HG03039 (cell line): ENCODE results near the gene NOX5.

Source experiments
- ATAC-seq: cut with Tn5 transposase; IDR thresholded peaks from one replicate; pipeline ENCODE4 v1.9.1; 2021; ENCODE audit warnings: mild to moderate bottlenecking, moderate library complexity; ENCODE audit not compliant: unreplicated experiment

The NOX5 gene

DNA sequence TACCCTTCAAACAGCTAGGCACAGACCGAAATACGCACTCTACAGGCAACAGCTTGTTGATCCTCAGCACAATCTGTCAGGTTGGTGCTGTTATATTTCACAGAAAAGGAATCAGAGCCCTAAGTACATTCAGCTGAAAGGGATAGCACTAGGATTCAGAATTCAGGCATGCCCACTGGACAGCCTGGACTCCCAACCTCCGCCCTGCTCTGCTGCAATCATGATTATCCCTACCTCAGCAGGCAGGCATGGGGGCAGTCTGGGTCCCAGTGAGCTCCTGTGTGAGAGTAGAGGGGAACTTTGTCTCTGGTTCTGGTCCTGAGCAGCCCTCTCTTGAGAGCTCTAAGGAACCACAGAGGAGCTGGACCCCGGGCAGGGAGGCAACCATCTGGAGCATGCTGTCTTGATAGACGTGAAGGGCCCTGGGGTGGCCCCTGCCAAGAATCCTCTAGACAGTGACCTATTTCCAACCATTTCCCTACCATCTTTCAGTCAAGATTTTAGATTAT is 23.4 kb upstream of the NOX5 start:
- no peak for ATAC-seq

DNA sequence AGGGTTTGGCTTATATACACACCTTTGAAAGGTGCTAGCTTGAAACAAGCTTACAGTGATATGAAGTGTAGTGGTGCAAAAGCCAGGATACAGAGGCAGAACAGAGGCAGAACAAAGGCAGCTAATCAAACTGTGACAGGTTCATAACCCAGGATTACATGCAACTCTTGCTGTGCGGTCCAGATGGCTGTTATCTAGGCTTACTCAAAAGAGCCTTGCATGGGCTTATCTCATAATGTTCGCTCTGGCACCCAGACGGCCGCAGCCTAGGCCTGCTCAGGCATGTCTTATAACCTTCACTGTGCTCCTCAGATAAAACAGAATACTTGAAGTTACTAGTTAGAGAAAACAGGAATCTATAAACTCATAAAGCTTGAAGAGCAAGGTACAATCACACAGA is 22.8 kb upstream of the NOX5 start:
- ATAC-seq = no peak

DNA sequence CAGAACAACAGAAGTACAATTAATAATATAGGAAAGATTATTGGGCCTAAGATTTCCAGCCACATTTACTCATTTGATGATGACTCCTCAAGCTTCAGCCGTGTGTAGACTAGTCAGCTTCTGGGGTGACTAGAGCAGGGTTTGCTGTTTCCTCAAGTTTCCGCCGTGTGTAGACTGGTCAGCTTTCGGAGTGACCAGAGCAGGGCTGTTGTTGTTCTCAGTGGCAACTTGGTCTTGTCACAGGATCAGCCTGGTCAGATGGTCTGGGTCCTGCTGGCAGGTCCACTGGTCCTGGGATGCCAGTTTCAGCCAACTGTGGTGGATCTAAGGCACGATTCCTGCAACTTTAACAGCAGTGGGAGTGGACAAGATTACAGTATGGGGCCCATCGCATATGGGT is 21.8 kb upstream of the NOX5 start:
- no peak for ATAC-seq

DNA sequence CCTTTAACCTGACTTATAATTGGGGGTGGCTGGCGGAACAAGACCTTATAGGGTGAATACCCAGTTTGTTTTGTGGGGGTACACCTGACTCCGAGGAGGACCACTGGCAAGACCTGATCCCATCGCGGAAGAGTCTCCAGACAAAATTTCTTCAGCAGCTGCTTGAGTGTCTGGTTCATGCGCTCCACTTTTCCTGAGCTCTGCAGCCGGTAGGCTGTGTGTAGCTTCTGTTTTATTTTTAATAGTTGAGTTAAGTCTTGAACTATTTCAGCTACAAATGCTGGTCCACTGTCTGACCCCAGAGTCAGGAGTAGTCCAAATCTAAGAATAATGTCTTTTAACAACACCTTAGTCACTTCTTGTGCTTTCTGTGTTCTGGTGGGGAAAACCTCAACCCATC is 21.2 kb upstream of the NOX5 start:
- no peak for ATAC-seq

DNA sequence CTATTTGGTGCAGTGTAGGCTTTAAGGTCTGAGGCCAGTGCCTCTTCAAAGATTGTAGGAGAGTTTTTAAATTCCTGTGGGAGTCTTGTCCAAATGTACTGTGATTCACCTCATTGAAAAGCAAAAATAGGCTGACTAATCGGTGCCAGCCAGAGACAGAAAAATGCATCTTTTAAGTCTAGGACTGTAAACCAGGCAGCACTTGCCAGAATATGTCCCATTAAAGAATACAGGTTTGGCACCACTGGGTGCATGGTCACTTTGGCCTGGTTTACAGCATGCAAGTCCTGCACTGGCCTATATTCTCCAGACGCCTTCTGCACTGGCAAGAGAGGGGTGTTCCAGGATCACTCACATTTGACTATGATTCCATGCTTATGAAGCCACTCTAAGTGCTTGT is 20.3 kb upstream of the NOX5 start:
- ATAC-seq = no peak

DNA sequence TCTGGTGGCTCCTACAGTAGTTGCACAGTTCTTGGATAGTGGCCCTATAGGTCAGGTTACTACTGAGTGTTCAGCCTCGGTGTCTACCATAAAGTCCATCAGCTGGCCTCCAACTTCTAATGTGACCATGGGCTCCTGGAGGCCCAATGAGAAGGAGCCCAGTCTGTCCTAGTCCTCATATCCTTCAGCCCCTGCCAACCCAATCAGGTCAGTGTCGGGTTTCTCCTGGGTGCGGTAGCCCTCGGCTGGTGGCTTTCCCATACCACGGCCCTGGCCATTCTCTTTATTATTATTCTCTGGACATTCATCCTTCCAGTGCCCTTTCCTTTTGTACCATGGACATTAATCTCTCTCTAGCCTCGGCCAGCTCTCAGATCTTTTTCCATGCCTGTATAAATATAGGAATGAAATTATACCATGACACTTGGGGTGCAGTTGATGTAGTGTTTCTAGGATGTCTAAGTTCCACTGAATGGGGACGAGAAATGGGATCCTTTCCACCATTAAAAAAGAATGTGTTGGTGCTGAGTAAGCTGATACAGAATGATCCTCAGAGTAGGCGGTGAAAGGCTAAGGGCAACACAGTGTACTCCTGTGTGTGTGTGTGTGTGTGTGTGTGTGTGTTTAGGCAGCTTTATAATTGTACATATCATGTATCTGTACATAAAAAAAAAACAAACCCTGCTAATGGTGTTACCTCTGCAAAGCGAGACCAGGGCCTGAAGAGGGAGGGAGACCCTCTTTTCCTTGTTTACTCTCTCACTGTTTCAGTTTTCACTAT is 19.3 kb upstream of the NOX5 start:
- no peak for ATAC-seq

DNA sequence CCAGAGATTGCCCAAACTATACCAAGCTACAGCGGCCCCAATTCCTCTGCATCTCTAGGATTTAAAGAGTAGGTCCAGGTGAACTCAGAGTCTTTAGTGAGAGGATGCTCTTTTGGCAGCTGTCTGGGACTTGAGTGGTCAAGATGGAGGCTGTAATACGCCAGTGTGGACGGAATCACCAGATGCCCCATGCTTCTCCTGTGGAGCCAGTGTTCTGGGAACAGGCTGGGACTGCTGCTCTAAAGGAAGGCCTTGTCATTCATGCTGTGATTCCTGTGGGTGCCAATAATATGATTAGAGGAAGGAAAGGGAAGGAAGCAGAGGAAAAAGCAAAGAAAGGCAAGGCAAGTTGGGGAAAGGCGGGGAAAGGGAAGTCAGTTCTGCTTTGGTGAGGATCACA is 17.4 kb upstream of the NOX5 start:
- no peak for ATAC-seq

DNA sequence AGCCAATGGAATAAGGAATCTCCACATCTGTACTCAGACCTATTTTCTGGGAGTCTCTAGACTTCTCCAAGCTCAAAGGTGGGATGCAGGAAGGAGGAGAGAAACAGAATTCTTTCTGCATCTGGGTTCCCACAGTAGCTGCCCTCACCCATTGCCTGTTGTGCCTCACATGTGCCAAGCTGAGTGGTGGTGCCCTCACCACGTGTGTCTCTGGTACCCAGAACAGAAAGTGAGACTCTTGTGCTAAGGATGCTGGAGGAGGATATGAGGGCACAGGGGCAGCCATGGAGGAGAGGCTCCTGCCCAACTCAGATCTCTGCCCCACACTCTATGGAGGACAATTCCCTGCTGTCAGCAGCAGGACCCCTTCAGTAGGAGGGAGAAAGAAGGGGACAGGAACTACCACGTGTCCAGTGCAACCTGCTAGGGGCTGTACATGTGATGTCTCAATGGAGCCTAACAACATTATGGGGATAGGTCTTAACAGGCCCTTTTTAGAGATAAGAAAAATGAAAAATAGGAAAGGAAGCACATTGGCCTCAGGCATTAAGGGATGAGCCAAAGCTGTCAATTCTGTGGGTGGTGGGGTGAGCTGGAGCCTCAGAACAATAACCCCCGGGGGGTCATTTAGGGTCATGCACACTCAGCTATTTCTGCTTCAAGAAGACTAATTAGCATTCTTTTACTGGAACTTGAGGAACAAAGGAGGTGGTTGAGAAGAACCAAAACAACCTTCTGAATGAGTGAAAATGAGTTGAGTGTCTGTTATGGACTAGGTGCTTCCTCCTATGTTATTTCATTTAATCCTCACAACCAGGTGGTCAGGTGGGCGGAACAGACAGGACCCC is 16.3 kb upstream of the NOX5 start:
- ATAC-seq = no peak

DNA sequence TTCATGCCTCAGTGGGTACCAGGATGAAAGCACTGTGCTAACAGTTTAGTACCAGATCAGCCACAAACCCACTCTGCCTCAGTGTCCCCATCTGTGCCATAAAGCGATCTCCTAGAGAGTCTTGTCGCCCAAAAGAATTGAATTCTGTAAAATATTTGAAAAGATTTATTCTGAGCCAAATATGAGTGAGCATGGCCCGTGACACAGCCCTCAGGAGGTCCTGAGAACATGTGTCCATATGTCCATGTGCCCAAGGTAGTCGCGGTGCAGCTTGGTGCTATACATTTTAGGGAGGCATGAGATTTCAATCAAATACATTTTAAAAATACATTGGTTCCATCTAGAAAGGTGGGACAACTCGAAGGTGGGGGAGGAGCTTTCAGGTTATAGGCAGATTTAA is 15.4 kb upstream of the NOX5 start:
- ATAC-seq = no peak

DNA sequence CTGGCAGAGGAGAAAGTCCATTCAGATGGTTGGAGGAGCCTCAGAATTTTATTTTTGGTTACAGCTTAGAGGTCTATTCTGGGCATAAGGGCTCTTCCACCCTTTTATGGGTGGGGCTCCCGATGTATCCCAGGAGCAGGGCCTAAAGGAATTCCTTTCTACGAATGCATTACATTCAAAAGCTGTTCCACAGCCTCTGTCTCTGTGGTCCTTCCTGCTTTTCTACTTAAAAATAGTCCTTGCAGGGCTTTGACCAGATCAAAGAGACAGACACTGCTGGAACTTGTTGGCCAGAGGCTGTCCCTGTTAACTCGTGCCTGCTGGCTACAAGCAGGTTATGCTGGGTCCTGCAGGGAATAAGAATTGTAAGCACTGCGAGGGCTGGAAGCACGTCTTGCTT is 14.4 kb upstream of the NOX5 start:
- ATAC-seq = no peak

DNA sequence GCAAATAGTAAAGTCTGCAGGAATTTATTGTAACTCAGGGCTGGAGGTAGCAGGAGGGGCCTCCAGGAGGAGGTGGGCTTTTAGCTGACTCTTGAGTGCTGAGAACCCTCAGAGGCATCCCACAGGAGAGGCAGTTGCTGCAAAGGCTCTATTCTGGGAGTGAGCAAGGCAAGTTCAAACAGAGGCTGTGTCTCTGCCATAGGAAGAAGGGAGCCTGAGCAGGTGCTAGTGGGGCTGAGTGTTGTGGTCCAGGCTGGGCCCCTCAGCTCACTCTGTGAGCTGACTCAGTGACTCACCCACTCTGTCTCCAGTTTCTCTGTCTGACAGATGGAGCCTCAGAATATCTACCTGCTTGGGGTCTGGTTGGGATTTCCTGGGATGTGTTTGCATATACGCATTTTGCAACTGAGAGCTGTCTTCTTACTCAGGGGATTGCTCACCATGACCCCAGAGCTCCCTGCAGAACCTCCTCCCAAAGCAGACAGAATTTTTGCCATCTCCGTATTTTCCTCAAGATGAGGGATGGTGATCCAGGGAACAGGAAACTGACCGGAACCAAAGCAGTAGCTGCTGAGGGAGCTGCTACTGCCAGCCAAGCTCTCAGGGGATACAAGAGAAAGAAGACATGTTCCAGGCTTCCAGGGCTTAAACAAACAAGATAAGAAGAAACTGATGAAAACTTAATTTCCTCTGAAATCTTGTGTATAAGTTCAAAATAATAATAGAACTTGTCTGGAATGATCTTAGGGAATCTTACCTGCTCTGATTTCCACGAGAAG is 13.6 kb upstream of the NOX5 start:
- no peak for ATAC-seq

DNA sequence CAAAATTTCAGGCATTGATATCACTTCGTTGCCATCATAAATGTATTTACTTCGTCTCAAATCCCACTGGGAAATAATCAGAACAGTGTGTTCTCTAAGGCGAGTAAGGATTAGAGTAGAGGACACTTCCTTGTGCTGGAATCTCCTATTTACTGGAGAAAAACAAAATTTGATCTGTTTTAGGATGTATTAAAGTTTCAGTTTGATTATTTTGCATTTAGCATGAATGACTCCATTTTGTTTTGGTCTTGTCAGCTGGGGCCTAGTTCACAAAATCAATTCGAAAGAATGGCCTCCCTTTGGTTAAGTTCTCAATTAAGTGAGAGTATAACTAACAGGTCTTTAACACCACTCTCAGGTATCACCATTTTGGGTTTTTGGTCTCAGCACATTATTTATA is 11.7 kb upstream of the NOX5 start:
- no peak for ATAC-seq

DNA sequence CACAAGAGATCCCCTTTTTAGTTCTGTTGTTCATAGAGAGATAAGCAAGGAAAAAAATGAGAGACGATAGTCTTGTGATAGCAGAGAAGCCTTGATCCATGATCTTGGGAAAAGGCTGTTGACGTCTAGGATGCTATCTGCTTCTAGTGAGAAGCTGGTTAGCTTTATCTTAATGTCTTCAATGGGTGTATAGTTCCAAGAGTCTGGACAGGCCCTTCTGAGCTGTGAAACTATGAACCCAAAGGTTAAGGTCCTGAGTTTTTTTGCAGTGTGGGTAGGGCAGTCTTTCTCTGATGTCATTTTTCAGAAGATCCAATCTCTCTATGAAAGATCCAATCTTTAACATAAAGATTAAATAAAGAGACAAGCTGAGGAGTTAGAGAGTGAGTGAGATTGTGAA is 10.5 kb upstream of the NOX5 start:
- ATAC-seq = no peak

DNA sequence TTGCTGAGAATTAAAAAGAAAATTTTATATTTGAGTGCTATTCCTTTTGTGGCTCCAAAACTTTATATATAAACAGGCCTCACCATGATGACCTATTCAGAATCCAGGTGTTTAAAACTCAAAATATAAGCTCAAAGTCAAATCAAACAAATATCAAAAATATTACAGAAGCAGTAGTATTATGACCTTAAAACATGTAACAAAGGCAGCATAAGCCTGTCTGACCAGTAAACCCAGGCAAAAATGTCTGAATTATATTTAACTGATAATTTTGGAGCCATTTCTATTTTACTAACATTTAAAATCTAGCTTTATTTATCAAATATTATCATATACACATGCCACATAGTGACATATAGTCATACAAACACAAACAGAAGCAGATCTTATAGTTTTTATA is 6.4 kb upstream of the NOX5 start:
- no peak for ATAC-seq

DNA sequence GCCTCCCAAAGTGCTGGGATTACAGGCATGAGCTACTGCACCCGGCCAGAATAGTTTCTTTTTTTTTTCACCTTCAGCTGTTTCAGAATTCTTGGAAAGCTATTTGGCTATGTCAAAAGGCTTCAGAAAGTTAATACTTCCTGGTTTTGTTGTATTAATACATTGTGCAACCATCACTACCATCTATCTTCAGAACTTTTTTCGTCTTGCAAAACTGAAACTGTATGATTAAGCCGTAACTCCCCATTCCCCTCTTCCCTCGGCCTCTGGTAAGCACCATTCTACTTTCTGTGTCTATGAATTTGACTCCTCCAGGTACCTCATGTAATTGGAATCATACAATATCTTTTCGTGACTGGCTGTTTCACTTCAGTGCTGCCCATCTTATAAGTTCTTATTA is 5.2 kb upstream of the NOX5 start:
- no peak for ATAC-seq

DNA sequence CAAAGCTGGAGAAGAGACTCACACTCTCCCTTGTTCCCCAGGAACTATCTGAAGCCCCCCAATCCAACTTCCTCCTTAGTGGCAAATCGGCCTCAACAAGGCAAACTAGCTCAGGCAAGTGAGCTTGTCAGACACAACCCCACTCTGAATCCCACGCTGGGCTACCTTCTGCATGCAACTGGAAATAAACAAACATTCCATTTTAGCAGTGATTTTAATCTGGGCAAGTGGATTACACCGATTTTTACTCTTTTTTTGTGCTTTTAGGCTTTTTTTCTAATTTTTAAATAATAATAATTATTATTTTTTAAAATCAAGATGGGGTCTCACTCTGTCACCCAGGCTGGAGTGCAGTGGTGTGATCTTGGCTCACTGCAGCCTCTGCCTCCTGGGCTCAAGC is 2.9 kb upstream of the NOX5 start:
- ATAC-seq = no peak

DNA sequence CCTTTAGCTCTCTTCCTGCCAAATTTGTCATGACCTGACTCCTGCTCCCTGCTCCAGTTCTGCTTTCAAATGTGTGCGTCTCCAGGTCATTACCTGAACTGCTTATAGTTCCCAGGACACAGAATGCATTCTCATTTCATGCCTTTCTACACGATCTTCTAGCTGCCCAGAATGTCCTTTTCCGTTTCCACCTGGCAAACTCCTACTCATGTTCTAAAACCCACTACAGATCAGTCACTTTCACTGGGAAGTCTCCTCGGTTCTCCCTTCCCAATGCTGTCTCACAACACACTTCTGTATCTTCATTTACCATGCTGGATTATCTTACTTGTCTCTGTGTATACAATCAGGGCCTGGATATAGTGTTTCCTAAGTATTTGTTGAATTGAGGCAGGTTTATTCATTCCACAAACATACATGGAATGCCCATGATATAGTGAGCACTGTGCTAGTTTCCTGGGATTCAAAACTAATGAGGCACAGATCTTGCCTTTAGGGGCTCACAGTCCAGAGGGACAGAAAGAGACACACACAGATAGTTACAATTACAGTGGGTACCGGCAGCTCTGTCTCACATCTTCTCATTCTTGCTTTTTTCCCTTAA is 1.6 kb upstream of the NOX5 start:
- no peak for ATAC-seq

DNA sequence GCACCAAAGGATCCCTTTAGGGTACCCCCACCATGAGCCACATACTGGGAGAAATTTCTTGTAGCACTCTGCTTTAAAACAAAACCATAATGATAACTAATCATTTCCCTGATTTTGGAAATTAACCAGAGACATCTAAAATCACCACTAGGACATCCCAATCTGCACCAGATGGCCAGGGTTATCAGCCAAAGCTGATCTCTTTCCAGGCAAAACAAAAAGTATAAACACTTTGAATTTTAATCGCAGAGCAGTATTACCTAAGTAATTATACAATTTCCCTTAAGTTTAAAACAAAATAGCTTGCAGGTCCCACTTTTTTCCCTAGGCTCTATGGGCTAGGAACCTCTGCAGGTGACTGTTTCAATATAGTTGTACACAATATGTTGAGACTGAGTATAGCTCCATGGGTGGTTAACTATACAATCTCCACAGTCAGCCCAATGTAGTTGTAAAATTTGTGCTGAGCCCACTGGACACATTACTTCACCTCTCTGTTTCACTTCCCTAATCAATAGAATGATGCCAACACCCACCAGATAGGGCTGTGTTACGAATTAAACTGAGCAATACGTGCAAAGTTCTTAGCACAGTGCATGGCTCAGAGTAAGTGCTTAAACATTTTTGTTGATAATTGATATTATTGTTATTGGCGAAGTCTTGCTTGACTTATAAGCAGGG is 629 bp upstream of the NOX5 start:
- no peak for ATAC-seq

DNA sequence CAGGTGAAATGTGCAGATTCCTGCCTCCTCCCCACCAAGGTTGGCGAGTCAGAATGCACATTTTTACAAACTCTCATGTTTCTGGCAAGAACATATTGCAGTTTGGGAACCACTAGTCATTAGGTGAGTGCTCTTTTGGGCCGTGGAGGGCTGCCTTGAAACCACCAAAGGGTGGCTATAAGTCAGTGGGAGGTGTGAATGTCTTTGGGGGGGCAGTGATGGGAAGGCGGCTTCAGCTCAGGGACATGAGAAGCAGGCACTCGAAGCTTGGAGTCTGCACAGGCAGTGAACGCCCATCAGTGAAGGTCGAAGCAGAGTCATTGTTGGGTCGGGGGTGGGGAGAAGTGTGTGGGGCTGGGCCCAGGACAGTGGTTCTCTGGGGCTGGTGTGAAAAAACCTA is 1.1 kb downstream of the NOX5 start:
- ATAC-seq = no peak

DNA sequence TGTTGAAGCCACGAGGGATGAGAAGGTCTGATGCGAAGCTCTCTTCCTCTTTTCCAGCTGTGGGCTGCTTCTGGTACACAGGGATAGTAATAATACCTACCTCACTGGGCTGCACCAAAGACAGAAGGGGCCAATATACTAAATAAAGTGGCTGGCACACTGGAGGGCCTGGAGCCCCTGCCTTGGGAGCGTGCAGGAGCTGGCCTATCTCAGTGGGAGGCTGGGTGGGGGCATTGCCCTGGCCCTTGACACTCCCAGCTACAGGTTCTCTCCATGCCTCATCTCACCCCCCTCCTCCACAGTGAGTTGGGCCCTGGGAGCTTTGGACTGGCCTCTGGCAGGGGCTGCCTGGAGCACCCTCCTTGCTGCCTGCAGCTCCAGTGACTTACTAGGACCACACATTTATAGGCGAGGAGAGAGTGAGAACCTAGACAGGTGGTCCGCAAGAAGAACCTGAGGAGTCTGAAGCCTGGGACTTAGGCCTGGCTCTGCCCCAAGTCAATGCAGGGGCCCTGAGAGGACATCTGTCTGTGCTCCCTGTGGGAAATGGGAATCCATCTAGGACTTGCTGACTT is 1.6 kb downstream of the NOX5 start:
- ATAC-seq = no peak
